Inferior parietal cortex (tissue), 1 donor: Measurements from ENCODE around the gene CDYL2.
"Not testable (repeated sequence)": the region's sequence is repeated elsewhere in the genome, so short reads cannot be mapped to it uniquely, and the experiment has no call there.

Experiments
- DNase-seq: peaks from one replicate; pipeline ENCODE4 v3.0.0-alpha.2; 2016; ENCODE audit errors: extremely low spot score

CDYL2 gene

GRCh38 chr16:80671281-80671849 lies 133.0 kb downstream of the CDYL2 start:
- DNase-seq, result no peak

- DNase-seq, result no peak
Measured at GRCh38 chr16:80670170-80670865, 134.1 kb downstream of the CDYL2 start.

- no peak for DNase-seq
Measured at GRCh38 chr16:80669673-80670072, 134.7 kb downstream of the CDYL2 start.

- no peak for DNase-seq
Measured at GRCh38 chr16:80667925-80668324, 136.5 kb downstream of the CDYL2 start.

- DNase-seq, result no peak
Measured at GRCh38 chr16:80667251-80667560, 137.2 kb downstream of the CDYL2 start.

- no peak for DNase-seq
Measured at GRCh38 chr16:80666378-80667250, 137.8 kb downstream of the CDYL2 start.

- no peak for DNase-seq
Measured at GRCh38 chr16:80665356-80665755, 139.0 kb downstream of the CDYL2 start.

GRCh38 chr16:80664786-80665185 lies 139.6 kb downstream of the CDYL2 start:
- no peak for DNase-seq

- DNase-seq, result no peak
Measured at GRCh38 chr16:80664226-80664625, 140.2 kb downstream of the CDYL2 start.

GRCh38 chr16:80663078-80663477 lies 141.3 kb downstream of the CDYL2 start:
- DNase-seq, result no peak

GRCh38 chr16:80659865-80660264 lies 144.5 kb downstream of the CDYL2 start:
- DNase-seq, result no peak

- DNase-seq, result no peak
Measured at GRCh38 chr16:80656711-80657150, 147.7 kb downstream of the CDYL2 start.

- DNase-seq, result no peak
Measured at GRCh38 chr16:80656161-80656560, 148.2 kb downstream of the CDYL2 start.

GRCh38 chr16:80655751-80656150 lies 148.6 kb downstream of the CDYL2 start:
- DNase-seq, result no peak

- no peak for DNase-seq
Measured at GRCh38 chr16:80654094-80654862, 150.1 kb downstream of the CDYL2 start.

GRCh38 chr16:80652441-80652840 lies 152.0 kb downstream of the CDYL2 start:
- no peak for DNase-seq

- not testable (repeated sequence) for DNase-seq
Measured at GRCh38 chr16:80650281-80650680, 154.1 kb downstream of the CDYL2 start.

GRCh38 chr16:80640316-80640715 lies 164.1 kb downstream of the CDYL2 start:
- DNase-seq, result no peak

- DNase-seq, result no peak
Measured at GRCh38 chr16:80639636-80640035, 164.8 kb downstream of the CDYL2 start.

- no peak for DNase-seq
Measured at GRCh38 chr16:80637621-80638020, 166.8 kb downstream of the CDYL2 start.

GRCh38 chr16:80631581-80631980 lies 172.8 kb downstream of the CDYL2 start:
- DNase-seq, result no peak

- DNase-seq, result no peak
Measured at GRCh38 chr16:80628254-80628653, 176.1 kb downstream of the CDYL2 start.
